K562 (cell line): ENCODE results near the gene MBD4. TPM values are rescaled to one million over a fixed set of nuclear protein-coding genes. Genes with fewer than 3 reads are reported as not detected.

ENCODE experiments used
- ARID4B ChIP-seq: sonication (generic); formaldehyde crosslinking; IDR thresholded peaks from 2 replicates; pipeline ENCODE4 v1.8.0; 2022; ENCODE audit warnings: mild to moderate bottlenecking, missing genetic modification reagents
- CREB3L1 ChIP-seq: fragments of 450-650 bp; IDR thresholded peaks from 2 replicates; pipeline ENCODE4 v1.6.1; 2014; ENCODE audit warnings: low read depth, mild to moderate bottlenecking, moderate library complexity, borderline replicate concordance
- HNRNPUL1 ChIP-seq: fragments of 200-400 bp; formaldehyde crosslinking; IDR thresholded peaks from 2 replicates; pipeline ENCODE4 v1.6.1; 2017; ENCODE audit warnings: low read length
- NFRKB ChIP-seq: fragments of 450-650 bp; IDR thresholded peaks from 2 replicates; pipeline ENCODE4 v1.6.1; 2016; ENCODE audit warnings: low read depth
- PKNOX1 ChIP-seq: fragments of 450-650 bp; IDR thresholded peaks from 2 replicates; pipeline ENCODE4 v1.6.1; 2016
- REST ChIP-seq, 2 experiments: fragments of 450-650 bp; formaldehyde crosslinking in 1 of 2; IDR thresholded peaks; 2 replicates each; pipeline versions ENCODE4 v1.4.0 to v1.6.1; 2014 to 2020; ENCODE audit warnings: mild to moderate bottlenecking in 2 of 2, borderline replicate concordance in 1 of 2, low read depth in 1 of 2
- RFX7 ChIP-seq: fragments of 250-450 bp; sonication (Bioruptor Pico); IDR thresholded peaks from 2 replicates; pipeline ENCODE4 v1.5.1; 2021; ENCODE audit warnings: mild to moderate bottlenecking
- SRSF3 ChIP-seq: fragments of 200-400 bp; formaldehyde crosslinking; IDR thresholded peaks from 2 replicates; pipeline ENCODE4 v1.6.1; 2016; ENCODE audit warnings: mild to moderate bottlenecking, low read length, moderate library complexity; ENCODE audit not compliant: insufficient read depth
- ZBTB9 ChIP-seq: fragments of 450-650 bp; formaldehyde crosslinking; IDR thresholded peaks from 2 replicates; pipeline ENCODE4 v1.4.0; 2020; ENCODE audit warnings: mild to moderate bottlenecking, moderate library complexity
- ZNF23 ChIP-seq: fragments of 250-450 bp; sonication (Bioruptor Pico); IDR thresholded peaks from 2 replicates; pipeline ENCODE4 v1.4.0; 2020; ENCODE audit warnings: mild to moderate bottlenecking
- polyA plus RNA-seq, 8 experiments: library from polyadenylated mRNA; depleted of rRNA in 4 of 8; stranded (reverse) in 5 of 8; unstranded in 3 of 8; fragments of >200 nt; fragmentation: Nextera tagmentation in 2 of 8; fragmentation: Illumina TruSeq in 1 of 8; extraction: Ambion mirVana in 2 of 8; extraction: Trizol in 1 of 8; gene quantifications; 2 replicates each; pipeline versions ENCODE4 v1.2.1 to v1.2.3, GENCODE V29; 2011 to 2014; ENCODE audit warnings: inconsistent platforms in 1 of 8, missing spikeins in 1 of 8
- total RNA-seq, 7 experiments: library from RNA; depleted of rRNA in 6 of 7; stranded (reverse); fragments of >200 nt in 6 of 7; fragmentation: Illumina TruSeq in 2 of 7; extraction: Trizol in 2 of 7; gene quantifications; 2 replicates each; pipeline versions ENCODE4 v1.2.1 to v1.2.3, GENCODE V29; 2011 to 2021; ENCODE audit warnings: low replicate concordance in 1 of 7

Gene MBD4
- total and polyA plus RNA-seq, 9 of the 15 experiments (the other 6 are each of a cell fraction or from before 2014, with no cell fraction given): 13.3 to 63.9 (median 39.0) TPM

- TF ChIP-seq ZBTB9 (CRISPR knock-in tag): no peak
- no peak for TF ChIP-seq ZNF23
- TF ChIP-seq CREB3L1: no peak
- peak; percentile 62; the same call in 1 of the 2 replicates for TF ChIP-seq PKNOX1
- no peak for TF ChIP-seq SRSF3
- no peak for TF ChIP-seq ARID4B
- TF ChIP-seq NFRKB: peak; percentile 71; the same call in 1 of the 2 replicates
- TF ChIP-seq HNRNPUL1: no peak
- no peak; the same call in 1 of the 2 replicates for TF ChIP-seq REST (IDR thresholded peaks at IDR 0.05; ENCODE audit: borderline replicate concordance)
- no peak for TF ChIP-seq REST (CRISPR knock-in tag; IDR thresholded peaks at IDR 0.05; ENCODE audit: low read depth)
- TF ChIP-seq RFX7 (CRISPR knock-in tag): no peak
These were observed 21.9 kb upstream of the MBD4 start (continued) for GRCh38 chr3:129461461-129462146.
